Measurements from ENCODE around the gene DYNC2LI1.

GRCh38 chr2:43796206-43796605, 22.4 kb downstream of the DYNC2LI1 start:
- no peak for TF ChIP-seq CTCF (IDR thresholded peaks at IDR 0.05)
- TF ChIP-seq EZH2 (IDR thresholded peaks at IDR 0.05), result no peak

Data from neural progenitor cell (in vitro differentiated cells).